Rectal smooth muscle tissue (tissue), 1 donor: ENCODE data around the gene KCNG1.
A peak's percentile ranks its signal among the peaks of the same experiment; 100 is the strongest.

Experiments used
- H3K27ac ChIP-seq: one replicate; pipeline ENCODE4 v1.7.0; 2013; ENCODE audit warnings: low read depth, low read length, inconsistent platforms
- H3K27me3 ChIP-seq: one replicate; pipeline ENCODE4 v1.7.0; 2013; ENCODE audit warnings: low read length; ENCODE audit not compliant: control insufficient read depth, insufficient read depth
- H3K36me3 ChIP-seq: one replicate; pipeline ENCODE4 v1.7.0; 2013; ENCODE audit warnings: low read length; ENCODE audit not compliant: control insufficient read depth, insufficient read depth
- H3K4me1 ChIP-seq: one replicate; pipeline ENCODE4 v1.7.0; 2013; ENCODE audit warnings: low read length; ENCODE audit not compliant: control insufficient read depth, insufficient read depth
- H3K4me3 ChIP-seq: one replicate; pipeline ENCODE4 v1.7.0; 2013; ENCODE audit warnings: low read length
- H3K9ac ChIP-seq: one replicate; pipeline ENCODE4 v1.7.0; 2013; ENCODE audit warnings: low read length

Gene KCNG1

DNA sequence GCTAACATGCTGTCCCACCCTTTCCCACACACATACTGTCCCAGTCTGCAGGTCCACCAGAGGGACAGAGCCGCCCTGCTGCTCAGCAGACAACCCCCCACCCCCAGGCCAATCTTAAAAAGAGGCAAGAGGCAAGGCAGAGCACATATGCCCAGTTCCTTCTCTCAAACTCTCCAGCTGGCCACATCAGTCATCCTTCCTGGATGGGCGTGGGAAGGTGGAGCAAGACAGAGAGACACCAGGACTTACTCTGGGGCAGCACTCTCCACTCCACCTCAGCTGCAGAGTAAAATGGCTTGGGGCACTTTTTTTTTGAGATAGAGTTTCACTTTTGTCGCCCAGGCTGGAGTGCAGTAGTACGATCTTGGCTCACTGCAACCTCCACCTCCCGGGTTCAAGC lies 53.5 kb downstream of the KCNG1 start:
- no peak overlapping the region for H3K9ac ChIP-seq
- H3K4me1 ChIP-seq: no peaks in the 10 kb centered on the region
- no peak overlapping the region for H3K4me3 ChIP-seq
- H3K36me3 ChIP-seq: no peaks in the 10 kb centered on the region
- H3K27ac ChIP-seq: no peak overlapping the region
- H3K27me3 ChIP-seq: no peaks in the 10 kb centered on the region

DNA sequence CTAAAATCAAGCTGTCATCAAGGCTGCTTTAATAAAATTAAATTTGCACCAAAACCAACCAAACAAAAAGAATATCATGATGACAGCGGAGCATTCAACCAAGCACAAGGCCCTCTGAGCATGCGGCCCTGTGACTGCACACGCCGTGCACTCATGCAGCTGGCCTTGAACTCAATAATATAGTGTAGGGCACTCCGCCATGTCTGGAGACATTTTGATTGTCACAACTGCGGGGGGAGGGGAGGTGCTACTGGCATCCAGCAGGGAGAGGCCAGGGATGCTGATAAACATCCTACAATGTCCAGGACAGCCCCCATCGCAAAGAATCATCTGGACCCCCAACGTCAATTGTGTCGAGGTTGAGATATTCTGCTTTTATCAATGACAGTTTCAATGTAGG lies 54.6 kb downstream of the KCNG1 start:
- no peak overlapping the region for H3K4me3 ChIP-seq
- H3K36me3 ChIP-seq: no peaks in the 10 kb centered on the region
- no peak overlapping the region for H3K27ac ChIP-seq
- H3K4me1 ChIP-seq: no peaks in the 10 kb centered on the region
- H3K27me3 ChIP-seq: no peaks in the 10 kb centered on the region
- H3K9ac ChIP-seq: no peak overlapping the region

DNA sequence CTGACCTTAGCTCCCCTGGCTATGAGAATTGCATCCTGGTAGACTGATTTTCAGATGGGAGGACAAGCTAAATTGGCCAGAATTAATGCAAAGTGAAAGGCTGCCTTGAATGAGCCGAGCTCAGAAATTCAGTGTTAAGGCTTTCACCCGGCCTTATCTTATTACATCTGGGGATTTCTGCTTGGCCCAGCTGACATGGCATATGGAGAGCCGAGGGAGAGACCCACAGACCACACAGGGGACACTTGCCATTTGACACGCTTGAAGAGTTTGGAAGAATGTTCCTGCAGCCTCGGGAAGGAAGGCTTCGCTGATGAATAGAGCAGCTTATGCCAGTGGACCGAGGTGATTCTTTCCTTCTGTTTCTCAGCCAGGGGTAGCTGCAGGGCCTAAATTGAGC lies 55.3 kb downstream of the KCNG1 start:
- Histone ChIP-seq H3K27me3 (no peaks in the 10 kb centered on the region), H3K36me3 (no peaks in the 10 kb centered on the region), H3K9ac (no peak overlapping the region), H3K27ac (no peak overlapping the region), H3K4me3 (no peak overlapping the region), H3K4me1 (no peaks in the 10 kb centered on the region)

DNA sequence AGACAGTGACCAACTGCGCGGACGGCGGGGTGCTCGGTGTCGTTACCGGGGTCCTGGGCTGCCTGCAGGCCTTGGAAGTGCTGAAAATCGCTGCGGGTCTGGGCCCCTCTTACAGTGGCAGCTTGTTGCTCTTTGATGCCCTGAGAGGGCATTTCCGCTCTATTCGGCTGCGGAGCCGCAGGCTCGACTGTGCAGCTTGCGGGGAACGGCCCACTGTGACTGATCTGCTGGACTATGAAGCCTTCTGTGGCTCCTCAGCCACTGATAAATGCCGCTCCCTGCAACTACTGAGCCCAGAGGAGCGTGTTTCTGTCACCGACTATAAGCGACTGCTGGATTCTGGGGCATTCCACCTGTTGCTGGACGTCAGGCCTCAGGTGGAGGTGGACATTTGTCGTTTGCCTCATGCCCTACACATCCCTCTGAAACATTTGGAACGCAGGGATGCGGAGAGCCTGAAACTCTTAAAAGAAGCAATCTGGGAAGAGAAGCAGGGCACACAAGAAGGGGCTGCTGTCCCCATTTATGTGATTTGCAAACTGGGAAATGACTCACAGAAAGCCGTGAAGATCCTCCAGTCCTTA lies 63.3 kb downstream of the KCNG1 start:
- H3K27me3 ChIP-seq: no peaks in the 10 kb centered on the region
- peaks cover 17% of the 10 kb centered on the region for H3K4me1 ChIP-seq
- peaks cover 4% of the 10 kb centered on the region for H3K36me3 ChIP-seq
- H3K27ac ChIP-seq: peak overlapping the region; percentile 89
- peak overlapping the region; percentile 98 for H3K4me3 ChIP-seq
- H3K9ac ChIP-seq: no peak overlapping the region

DNA sequence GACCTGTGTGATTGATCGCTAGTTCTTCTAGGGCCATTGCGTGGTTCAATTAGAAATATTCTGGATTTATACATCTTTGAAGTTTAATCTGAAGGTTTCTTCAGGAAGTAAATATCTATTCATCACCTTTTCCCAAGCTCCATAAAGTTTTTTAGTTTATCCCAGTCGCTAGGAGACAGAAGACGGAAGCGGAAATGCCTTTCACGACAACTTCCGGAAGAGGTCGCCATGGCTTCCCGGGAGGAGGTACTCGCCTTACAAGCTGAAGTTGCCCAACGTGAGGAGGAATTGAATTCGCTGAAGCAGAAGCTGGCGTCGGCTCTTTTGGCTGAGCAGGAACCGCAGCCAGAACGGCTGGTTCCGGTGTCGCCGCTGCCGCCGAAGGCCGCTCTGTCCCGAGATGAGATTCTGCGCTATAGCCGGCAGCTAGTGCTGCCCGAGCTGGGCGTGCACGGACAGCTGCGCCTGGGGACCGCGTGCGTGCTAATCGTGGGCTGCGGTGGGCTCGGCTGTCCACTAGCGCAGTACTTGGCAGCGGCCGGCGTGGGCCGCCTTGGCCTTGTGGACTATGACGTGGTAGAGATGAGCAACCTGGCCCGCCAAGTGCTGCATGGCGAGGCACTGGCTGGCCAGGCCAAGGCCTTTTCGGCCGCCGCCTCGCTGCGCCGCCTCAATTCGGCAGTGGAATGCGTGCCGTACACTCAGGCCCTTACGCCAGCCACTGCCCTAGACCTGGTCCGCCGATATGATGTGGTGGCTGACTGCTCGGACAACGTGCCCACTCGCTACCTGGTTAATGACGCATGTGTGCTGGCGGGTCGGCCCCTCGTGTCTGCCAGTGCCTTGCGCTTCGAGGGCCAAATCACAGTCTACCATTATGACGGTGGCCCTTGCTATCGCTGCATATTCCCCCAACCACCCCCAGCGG lies 64.0 kb downstream of the KCNG1 start, which contains the start of gene MOCS3:
Gene MOCS3, plus strand, starts transcription at position 204 of the 928 bp plus-strand sequence. Its CDS starts 25 bp downstream, at position 229.
- peaks cover 4% of the 10 kb centered on the region for H3K36me3 ChIP-seq
- H3K27me3 ChIP-seq: no peaks in the 10 kb centered on the region
- peaks cover 17% of the 10 kb centered on the region for H3K4me1 ChIP-seq
- peak within 1 kb of the TSS; percentile 89 for H3K9ac ChIP-seq
- H3K27ac ChIP-seq: peak within 1 kb of the TSS; percentile 89
- H3K4me3 ChIP-seq: peak within 1 kb of the TSS; percentile 98

DNA sequence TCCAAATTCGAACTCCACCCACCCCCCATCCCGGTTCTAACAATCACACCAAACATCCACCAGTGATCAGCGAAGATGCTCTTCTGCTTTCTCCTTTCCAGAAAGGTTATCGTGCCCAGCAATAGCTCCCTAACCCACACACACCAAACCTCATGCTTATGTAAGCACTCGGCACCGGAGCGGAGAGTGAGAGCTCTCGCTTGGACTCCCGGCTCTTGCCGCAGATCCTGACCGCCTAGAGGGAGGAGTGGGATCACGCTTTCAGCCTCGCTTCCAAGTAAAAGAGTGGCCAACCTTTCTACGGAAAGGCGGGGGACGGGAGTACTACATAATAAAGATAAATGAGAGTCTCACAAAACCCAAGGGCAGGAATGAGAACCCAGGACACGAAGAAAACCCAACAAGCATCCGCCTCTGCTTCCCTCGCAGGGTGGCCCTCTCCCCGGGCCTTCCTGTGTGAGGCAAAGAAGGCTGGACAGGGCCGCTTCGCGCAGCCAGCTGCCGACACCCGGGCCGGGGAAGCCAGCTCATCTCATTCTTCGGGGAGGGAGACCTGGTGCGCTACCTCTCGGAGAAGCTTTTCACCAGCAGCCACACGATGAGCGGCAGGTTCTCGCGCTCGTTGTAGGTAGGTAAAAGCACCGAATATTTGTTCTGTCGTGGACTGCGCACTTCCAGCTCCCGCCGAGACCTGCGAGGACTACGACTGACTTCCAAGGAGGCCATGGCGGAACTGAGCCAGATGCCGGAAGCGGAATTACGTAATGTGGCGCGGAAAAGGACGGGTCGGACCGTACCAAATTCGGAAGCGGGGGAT lies 64.9 kb downstream of the KCNG1 start, which contains the start of gene DPM1:
Gene DPM1, minus strand, starts transcription at position 735 of the 817 bp plus-strand sequence. Its CDS starts 9 bp downstream, at position 726.
- no peaks in the 10 kb centered on the region for H3K27me3 ChIP-seq
- peaks cover 17% of the 10 kb centered on the region for H3K4me1 ChIP-seq
- H3K4me3 ChIP-seq: peak within 1 kb of the TSS; percentile 98
- H3K27ac ChIP-seq: peak within 1 kb of the TSS; percentile 89
- peaks cover 7% of the 10 kb centered on the region for H3K36me3 ChIP-seq
- H3K9ac ChIP-seq: peak within 1 kb of the TSS; percentile 89

DNA sequence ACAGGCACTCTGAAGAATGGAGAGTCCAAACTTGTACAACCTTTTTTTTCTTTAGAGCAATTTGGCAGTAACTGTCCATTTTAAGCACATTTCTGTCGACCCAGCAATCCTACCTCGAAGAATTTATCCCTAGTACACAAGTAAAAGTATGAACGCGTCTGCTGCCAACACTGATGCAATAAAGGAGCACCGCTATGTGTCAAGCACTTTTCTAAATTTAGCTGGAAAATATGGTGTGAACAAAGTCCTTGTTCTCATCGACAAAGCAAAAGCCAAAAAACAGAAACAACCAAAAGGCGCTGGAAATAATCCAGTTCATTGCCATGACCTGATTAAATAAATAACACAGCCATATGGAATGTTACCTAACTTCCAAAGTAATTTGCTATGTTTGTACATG lies 65.6 kb downstream of the KCNG1 start:
- Histone ChIP-seq H3K4me3 (peak overlapping the region; percentile 98), H3K4me1 (peaks cover 17% of the 10 kb centered on the region), H3K9ac (no peak overlapping the region), H3K27ac (peak overlapping the region; percentile 89), H3K36me3 (peaks cover 7% of the 10 kb centered on the region), H3K27me3 (no peaks in the 10 kb centered on the region)

DNA sequence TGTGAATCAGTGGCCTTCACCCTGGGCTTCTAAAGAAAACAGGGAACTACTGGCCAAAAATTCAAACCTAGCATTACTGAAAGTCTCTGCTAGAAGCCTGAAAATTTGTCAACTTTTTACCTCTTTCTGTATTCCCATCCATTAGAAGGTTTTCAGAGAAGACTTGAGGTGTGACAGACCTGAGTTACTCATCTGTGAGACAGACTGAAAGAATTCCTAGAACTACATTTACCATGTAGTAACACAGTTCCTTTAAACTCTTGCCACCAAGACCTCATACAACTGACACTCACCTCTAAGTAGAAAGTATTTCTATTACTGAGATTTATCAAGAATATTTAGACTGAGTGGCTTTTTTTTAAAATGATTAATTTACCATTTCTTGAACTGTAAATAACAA lies 69.1 kb downstream of the KCNG1 start:
- Histone ChIP-seq H3K4me3 (no peak overlapping the region), H3K27me3 (no peaks in the 10 kb centered on the region), H3K36me3 (peaks cover 4% of the 10 kb centered on the region), H3K4me1 (peaks cover 7% of the 10 kb centered on the region), H3K27ac (no peak overlapping the region), H3K9ac (no peak overlapping the region)
